PC-3 (cell line): ENCODE results near the gene AP4E1.

Experiments
- CTCF ChIP-seq: fragments of 300-600 bp; sonication (generic); conservative IDR thresholded peaks from 2 replicates; pipeline ENCODE4 v1.5.1; 2017; ENCODE audit warnings: antibody characterized with exemption, low read depth, mild to moderate bottlenecking, low read length
- EZH2 ChIP-seq: fragments of 300-600 bp; sonication (generic); IDR thresholded peaks from one replicate; pipeline ENCODE4 v1.6.1; 2017; ENCODE audit warnings: antibody characterized with exemption, mild to moderate bottlenecking, low read length; ENCODE audit not compliant: unreplicated experiment

GRCh38 chr15:50872832-50873426, 35.6 kb upstream of the AP4E1 start:
- TF ChIP-seq CTCF, result no peak
- TF ChIP-seq EZH2, result no peak
